Activated gamma-delta T cell treated with Interleukin-2 at 50 U/mL for 16 hours (primary cell): ENCODE data around the gene GCNA.
"Not testable (repeated sequence)": the region's sequence is repeated elsewhere in the genome, so short reads cannot be mapped to it uniquely, and the experiment has no call there.

Experiments
- DNase-seq: peaks from one replicate; pipeline ENCODE4 v3.0.0-alpha.2; 2020

GCNA gene

DNA sequence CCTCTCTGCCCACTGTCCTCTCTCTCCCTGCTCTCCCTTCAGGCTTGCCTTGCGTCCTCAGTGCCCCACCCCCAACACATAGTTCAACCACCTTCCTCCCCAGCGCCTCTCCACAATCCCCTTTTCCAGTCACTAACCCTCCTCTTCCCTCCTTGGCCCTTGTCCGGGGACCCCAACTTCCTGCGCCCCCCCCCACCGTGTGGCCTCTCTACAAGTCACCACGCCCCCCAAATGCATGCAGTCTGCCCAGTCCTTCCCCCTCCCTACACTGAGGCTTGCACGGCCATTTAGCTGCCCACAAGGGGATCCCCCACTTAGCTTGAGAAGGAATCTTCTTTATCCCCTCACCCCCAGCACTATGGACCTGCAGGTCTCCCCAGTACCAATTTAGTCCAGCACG lies 39.5 kb downstream of the GCNA start:
- no peak for DNase-seq

- DNase-seq, result peak; percentile 67
Observed at GRCh38 chrX:71618303-71618721, 40.1 kb downstream of the GCNA start, which contains the start of gene CXCR3. Gene CXCR3 (minus strand): TSS chrX:71618511. CDS start chrX:71618449, 62 bp downstream.

GRCh38 chrX:71618787-71619186 lies 40.5 kb downstream of the GCNA start:
- no peak for DNase-seq

DNA sequence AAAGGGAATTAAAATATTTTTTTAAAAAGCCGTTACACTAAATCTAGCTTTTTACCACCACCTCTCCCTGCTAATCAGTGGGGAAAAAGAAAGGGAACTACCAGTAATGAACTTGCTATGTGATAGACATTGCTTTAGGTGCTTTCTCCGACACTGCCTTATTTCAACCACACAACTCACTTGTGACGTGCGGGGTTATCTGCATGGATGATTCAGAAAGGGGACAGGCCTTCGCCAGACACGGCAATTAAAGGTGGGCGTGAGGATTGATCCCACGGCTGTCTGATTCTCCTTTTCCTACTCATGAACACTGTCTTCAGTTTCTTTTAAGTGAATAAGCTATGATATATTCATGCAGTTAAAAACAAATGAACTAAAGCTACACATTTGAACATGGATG lies 41.0 kb downstream of the GCNA start:
- DNase-seq, result peak; percentile 46

- no peak for DNase-seq
Observed at GRCh38 chrX:71619986-71620385, 41.7 kb downstream of the GCNA start.

DNA sequence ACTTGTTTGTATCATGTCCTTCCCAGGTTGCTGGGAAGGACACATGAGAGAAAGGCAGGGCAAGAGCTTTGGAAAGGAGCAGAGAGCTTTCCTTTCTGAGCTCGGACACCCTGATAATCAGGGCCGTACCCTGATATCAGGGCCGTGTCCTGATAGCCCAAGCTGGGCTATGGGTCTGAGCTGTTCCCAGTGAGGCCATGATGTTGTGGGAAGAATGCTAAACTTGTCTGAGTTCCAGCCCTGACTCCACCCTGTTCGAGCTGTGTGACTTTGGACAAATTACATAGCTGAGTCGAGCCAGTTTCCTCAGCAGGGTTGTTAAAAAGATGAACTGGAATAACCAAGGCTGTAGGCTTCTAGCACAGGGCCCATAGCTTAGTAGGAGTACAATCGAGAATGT lies 43.4 kb downstream of the GCNA start:
- no peak for DNase-seq

DNA sequence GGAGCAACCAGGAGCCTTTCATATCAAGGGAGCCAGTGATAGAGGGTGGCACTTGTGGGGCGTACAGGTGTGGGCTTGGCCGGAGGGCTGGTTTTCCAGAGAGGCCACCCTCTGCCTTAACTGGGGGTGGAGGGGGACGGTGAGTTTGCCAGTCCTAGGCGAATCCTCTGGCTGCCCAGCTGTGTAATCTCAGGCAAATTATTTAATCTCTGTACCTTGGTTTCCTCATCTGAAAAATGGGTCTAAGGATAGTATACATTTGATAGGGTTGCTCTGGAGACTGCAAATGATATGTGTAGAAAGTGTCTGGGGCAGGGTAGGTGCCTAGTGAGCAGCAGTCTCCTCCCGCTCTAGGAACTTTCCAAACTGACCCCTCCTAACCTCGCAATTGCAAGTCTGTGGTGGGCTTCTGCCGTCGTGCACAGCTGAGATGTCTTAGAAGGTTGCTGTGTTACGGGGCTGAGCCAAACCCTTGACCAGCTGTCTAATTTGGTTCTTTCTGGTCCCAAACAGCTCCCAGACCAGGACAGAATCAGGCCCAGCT lies 43.9 kb downstream of the GCNA start:
- DNase-seq, result no peak

GRCh38 chrX:71622576-71623450 lies 44.6 kb downstream of the GCNA start:
- DNase-seq, result peak; percentile 78

GRCh38 chrX:71623714-71624113 lies 45.5 kb downstream of the GCNA start:
- no peak for DNase-seq

DNA sequence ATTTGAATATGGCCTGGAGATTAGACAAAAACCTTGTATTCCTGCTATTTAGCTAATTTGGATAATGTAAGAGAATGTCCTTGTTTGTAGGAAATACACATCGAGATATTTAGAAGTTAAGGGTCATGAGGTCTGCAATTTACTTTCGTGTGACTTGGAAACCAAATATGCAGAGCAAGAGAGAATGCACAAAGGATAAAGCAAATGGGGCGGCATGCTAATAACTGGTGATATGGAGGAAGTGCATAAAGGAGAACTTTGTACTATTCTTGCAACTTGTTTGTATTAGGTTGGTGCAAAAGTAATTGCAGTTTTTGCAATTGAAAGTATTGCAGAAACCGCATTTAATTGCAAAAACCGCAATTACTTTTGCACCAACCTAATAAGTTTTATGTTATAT lies 47.2 kb downstream of the GCNA start:
- no peak for DNase-seq

GRCh38 chrX:71626576-71626975 lies 48.3 kb downstream of the GCNA start:
- no peak for DNase-seq

DNA sequence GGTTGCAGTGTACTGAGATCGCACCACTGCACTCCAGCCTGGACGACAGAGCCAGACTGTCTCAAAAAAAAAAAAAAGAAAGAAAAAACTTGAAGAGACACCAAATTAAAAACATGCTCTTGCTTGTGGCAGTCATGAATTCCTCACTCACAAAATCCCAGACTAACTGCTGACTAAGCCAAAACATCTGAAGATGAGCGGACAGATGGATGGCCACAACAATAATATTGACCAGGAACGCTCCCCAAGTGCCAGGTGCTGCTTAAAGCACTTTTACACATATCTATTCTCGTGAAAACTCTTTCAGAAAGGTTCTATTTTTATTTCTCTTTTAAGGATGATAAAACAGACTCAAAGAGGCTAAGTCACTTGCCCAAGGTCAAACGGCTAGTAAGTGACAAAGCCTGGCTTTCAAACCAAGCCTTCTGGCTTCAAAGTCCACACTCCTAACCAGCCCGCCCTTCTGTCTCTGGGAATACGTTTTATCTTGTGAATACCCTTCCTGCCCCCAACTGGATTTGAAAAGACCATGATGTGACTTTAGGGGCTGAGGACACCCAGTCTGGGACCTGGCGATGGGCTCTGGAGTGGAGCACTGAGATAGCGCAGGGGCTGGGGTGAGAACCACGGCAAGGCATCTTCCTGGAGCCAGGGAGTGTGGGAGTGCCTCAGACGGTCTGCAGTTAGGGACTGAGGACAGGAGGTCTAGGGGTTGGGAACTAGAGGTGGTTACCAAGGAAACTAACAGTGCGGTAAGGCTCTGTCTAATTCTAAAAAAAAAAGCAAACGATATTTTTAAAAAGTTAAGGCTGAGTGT lies 49.6 kb downstream of the GCNA start:
- DNase-seq, result no peak

- no peak for DNase-seq
Observed at GRCh38 chrX:71629467-71629866, 51.2 kb downstream of the GCNA start.

GRCh38 chrX:71632923-71633657 lies 54.9 kb downstream of the GCNA start:
- no peak for DNase-seq

DNA sequence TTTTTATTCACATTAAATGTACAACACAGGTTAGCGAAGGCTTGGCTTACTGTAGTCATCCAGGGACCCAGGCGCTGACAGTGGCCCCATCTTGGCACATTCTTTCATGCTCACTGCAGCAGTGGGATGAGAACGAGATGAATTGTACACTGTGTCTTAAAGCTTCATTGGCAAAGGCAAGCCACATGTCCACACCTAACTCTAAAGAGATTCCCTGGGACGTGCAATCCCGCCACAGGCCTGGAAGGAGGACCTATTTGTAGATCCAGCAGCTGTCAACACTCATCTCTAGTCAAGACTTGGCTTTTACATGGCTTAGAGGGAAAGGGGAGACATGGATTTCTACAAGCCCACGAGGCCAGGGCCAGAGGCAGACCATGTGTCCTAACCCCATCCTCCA lies 56.1 kb downstream of the GCNA start:
- no peak for DNase-seq

- DNase-seq, result no peak
Observed at GRCh38 chrX:71636438-71637252, 58.4 kb downstream of the GCNA start.

GRCh38 chrX:71637253-71637618 lies 59.0 kb downstream of the GCNA start:
- DNase-seq, result no peak

- DNase-seq, result no peak
Observed at GRCh38 chrX:71637848-71638247, 59.6 kb downstream of the GCNA start.

- no peak for DNase-seq
Observed at GRCh38 chrX:71638409-71638808, 60.2 kb downstream of the GCNA start.

DNA sequence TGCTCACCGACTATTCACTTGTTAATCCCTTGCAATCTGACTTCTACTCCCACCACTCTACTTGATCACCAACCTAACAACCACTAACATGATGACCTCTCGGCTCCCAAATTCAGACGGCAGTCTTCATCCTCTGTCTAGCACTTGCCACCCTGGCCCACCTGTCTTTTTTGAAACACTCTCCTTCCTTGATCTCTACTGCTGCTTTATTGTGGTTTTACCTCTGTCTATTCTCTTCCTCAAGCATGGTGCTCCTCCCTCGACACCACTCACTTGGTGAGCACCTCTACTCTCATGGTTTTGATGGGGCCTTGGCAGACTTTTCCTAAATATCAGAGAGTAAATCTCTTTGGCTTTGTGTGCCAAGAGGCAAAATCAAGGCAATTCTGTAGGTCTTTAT lies 61.8 kb downstream of the GCNA start:
- no peak for DNase-seq

GRCh38 chrX:71644406-71644805 lies 66.2 kb downstream of the GCNA start:
- not testable (repeated sequence) for DNase-seq

DNA sequence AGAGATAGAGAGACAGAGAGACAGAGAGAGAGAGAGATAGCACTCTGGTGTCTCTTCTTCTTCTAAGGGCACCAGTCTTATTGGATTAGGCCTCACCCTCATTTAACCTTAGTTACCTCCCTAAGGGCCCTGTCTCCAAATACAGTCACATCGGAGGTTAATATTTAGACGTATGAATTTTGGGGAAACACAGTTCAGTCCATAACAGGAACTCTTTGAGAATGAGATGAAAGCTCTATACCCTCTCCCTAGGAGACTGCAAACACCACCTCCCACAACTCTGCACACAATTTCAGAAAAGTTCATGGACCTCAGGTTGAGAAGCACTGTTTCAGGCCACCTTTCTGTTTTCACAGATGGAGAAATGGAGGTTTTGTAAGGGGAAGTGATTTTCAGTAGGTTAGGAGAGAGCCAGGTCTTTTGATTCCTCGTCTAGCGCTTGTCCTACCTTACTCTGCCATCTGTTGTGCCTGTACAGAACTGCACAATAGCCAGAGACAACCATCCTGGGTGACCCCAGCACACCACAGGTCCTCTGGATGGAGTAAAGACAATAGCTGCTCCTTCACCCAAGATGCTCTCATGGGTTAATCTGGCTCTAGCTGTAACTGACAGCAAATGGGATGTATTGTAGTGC lies 72.2 kb downstream of the GCNA start:
- peak; percentile 35 for DNase-seq
